ENCODE results near the gene KRT72. TPM values are rescaled to one million over a fixed set of nuclear protein-coding genes. Genes with fewer than 3 reads are reported as not detected.

Gene KRT72
- total RNA-seq, 1 donor from 2014 or later = 1.2 TPM

GRCh38 chr12:52579468-52580465 lies 21.5 kb downstream of the KRT72 start:
- DNase-seq (ENCODE audit: low spot score) = peak; percentile 65

- DNase-seq (ENCODE audit: low spot score) = peak; percentile 68
These were observed 22.8 kb downstream of the KRT72 start for GRCh38 chr12:52578469-52578868.

GRCh38 chr12:52577316-52577715 lies 23.9 kb downstream of the KRT72 start:
- no peak for DNase-seq (ENCODE audit: low spot score)

GRCh38 chr12:52575948-52576347 lies 25.3 kb downstream of the KRT72 start:
- no peak for DNase-seq (ENCODE audit: low spot score)

GRCh38 chr12:52575256-52575655 lies 26.0 kb downstream of the KRT72 start:
- no peak for DNase-seq (ENCODE audit: low spot score)

GRCh38 chr12:52573743-52574142 lies 27.5 kb downstream of the KRT72 start, which contains the start of gene KRT74:
Gene KRT74, minus strand, starts transcription at chr12:52573843. Its CDS starts 66 bp downstream, at chr12:52573777.
- no peak for DNase-seq (ENCODE audit: low spot score)

DNA sequence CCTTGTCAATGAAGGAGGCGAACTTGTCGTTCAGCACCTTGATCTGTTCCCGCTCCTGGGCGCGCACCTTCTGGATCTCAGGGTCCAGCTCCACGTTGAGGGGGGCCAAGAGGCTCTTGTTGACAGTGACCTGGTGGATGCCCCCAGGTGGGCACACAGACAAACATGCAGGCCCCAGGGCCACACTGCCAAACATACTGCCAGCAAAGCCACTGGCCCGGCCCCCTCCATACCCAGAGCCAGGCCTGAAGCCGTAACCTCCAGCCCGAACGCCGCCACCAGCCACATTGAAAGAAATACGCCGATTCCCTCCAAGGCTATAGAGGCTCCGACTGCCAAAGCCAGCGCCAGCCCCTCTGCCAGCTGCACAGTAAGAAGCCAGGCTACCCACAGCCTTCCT lies 28.0 kb downstream of the KRT72 start:
- no peak for DNase-seq (ENCODE audit: low spot score)

DNA sequence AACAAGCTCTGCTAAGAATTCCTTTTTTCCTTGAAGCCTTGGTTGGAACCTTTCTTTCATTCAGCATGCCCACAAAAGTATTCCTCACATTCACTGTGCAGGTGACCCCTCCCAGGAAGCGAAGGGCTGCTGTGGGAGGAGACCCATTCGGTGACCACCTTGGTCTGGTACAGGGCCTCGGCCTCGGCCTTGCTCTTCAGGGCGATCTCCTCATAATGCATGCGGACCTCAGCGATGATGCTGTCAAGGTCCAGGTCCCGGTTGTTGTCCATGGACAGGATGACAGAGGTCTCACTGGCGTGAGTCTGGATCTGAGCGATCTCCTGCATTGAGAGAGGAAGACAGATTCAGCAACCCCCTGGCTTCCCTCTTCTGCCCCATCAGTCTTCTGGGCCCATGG lies 30.8 kb downstream of the KRT72 start:
- no peak for DNase-seq (ENCODE audit: low spot score)

GRCh38 chr12:52568111-52568510 lies 33.2 kb downstream of the KRT72 start:
- no peak for DNase-seq (ENCODE audit: low spot score)

GRCh38 chr12:52566847-52567291 lies 34.4 kb downstream of the KRT72 start:
- no peak for DNase-seq (ENCODE audit: low spot score)

DNA sequence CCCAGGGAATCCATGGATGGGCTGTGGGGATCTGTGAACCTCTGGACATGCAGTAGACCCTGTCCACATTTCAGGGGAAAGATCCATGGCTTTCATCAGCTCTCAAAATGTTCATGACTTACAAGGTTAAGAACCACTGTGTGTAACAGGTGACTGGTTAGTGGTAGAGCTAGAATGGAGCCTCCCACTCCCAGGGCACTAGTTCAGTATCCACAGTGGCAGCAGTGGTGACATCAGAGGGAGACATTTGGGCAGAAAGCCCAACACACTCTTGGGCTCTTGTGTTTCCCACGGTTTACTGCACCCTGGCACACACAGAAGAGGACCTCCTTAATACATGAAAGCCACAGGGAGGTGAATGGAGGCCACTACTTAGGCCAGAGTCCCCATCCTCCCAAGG lies 36.7 kb downstream of the KRT72 start:
- no peak for DNase-seq (ENCODE audit: low spot score)

DNA sequence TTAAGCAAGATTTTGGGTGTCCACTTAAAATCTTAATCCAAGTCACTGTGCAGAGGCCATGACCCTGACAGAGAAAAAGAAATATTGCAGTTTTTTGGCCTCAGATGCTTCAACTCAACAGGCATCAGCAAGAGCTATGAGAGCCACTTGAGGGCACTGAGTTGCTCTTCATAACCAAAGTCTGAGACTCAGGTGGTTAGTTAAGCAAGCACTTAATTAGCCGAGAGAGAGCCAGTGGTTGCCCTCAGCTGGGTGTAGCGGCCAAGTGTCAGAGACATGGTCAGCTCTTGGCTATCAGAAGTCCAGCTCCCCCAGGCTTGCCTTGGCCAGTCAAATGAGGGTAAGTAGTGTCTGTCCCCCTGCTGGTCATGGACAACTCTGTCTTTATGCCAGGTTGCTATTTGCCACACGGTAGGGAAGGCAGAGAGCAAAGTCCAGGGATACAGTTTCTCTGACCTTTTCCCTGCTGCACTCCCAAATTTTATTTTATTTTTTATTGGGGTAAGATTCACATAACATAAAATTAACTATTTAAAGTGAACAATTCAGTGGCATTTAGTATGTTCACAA lies 39.3 kb downstream of the KRT72 start:
- DNase-seq (ENCODE audit: low spot score) = no peak

DNA sequence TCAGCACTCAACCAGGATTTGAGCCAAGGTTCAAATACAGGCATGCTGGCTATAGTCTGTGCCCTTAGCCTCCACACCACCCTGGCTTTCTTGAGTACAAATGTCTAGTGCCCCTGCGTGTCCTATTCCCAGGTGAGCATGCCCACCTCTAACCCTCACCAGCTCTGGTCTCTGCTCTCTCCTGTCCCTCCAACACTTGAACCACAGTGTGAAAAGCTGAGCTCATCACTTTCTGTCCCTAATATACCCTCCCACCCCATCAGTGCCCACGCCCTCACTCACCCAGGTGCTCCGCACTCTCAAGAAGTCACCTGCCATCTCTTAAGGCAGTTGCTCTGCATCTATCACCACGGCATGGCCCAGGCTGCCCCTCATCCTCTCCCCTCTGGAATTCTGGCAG lies 41.3 kb downstream of the KRT72 start:
- DNase-seq (ENCODE audit: low spot score) = no peak

DNA sequence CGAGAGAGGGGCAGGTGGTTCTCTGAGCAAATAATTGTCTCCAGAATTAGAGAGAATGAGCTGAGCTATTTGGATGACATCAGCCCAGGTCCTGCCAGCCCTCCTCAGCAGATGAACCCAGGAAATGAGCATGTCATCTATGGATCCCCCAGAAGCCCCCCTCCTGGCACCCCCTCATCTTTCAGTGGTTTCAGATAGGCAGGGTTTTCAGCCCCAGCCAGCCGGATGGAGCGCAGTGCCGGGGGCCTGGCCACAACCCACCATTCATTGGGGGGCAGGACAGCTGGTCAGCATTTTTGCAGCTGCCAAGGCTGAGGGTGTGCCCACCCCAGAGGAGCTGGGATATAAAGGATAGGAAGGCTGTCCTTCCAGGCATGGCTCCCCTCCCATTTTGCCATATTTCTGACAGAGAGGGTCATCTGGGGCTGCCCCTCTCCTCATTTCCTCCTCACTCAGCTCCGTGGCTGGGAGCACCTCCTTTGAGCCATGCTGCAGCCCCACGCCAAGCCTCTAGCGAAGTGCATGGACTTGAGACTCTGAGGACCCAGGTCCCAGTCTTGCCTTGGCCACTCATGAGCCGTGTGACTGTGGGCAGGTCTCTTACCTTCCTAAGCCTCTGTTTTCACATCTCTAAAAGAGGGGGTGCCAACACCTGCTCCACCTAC lies 42.4 kb downstream of the KRT72 start:
- no peak for DNase-seq (ENCODE audit: low spot score)

- no peak for DNase-seq (ENCODE audit: low spot score)
These were observed 43.8 kb downstream of the KRT72 start for GRCh38 chr12:52557476-52557875.

DNA sequence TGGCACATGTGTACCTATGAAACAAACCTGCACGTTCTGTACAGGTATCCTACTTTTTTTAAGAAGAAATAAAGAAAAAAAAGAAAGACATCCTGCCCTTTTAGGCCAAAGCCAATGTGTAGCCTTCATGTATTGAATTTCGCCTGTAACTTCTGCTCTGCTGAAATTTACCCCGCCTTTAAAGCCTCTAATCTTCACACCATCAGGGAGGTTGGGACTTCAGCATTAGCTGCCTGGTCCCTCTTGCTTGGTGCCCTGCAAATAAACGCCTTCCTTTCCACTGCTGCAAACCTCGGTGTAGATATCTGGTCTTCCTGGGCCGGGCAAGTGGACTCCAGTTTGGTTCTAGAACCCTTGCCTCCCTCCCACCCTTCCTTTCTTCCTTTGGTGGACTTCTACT lies 45.7 kb downstream of the KRT72 start:
- no peak for DNase-seq (ENCODE audit: low spot score)

GRCh38 chr12:52552681-52553195 lies 48.5 kb downstream of the KRT72 start, which contains the start of gene KRT71:
Gene KRT71, minus strand, starts transcription at chr12:52553145. Its CDS starts 68 bp downstream, at chr12:52553077.
- DNase-seq (ENCODE audit: low spot score) = no peak

GRCh38 chr12:52552055-52552454 lies 49.2 kb downstream of the KRT72 start:
- no peak for DNase-seq (ENCODE audit: low spot score)

GRCh38 chr12:52551216-52551865 lies 49.9 kb downstream of the KRT72 start:
- DNase-seq (ENCODE audit: low spot score) = peak; percentile 25

- DNase-seq (ENCODE audit: low spot score) = no peak
These were observed 55.1 kb downstream of the KRT72 start for GRCh38 chr12:52546126-52546525.

All from umbilical cord (tissue), 2 donors.